HG02759 (cell line): Measurements from ENCODE around the gene RBFOX2.
"Not testable (repeated sequence)": the region's sequence is repeated elsewhere in the genome, so short reads cannot be mapped to it uniquely, and the experiment has no call there.

ENCODE experiments used
- ATAC-seq: cut with Tn5 transposase; IDR thresholded peaks from one replicate; pipeline ENCODE4 v1.9.1; 2021; ENCODE audit warnings: mild to moderate bottlenecking, moderate library complexity; ENCODE audit not compliant: unreplicated experiment

Gene RBFOX2

DNA sequence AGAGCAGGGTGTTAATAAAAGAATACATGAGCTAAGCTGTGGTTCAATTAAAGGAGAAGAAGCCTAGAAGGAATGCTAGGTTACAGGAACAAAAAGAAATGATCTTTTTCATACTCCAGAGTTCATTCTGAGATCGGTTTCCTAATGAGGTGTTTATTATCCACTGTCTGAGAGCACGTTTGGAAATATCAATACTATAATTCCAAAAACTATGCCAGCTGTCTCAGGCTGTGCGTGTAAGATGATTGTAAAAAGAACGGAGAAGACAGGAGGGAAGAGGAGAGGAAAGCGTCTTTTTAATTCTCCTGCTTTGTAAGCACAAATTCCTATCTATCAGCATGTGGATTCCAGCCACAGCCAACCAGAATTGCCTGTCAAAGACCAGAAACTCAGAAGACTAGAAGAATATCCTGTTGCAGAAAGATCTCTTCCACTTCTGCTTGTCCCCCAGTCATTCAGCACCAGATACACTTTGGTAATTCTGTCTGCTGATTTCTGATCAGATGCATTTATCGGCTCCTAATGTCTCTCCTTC, 285.2 kb downstream of the RBFOX2 start:
- no peak for ATAC-seq

DNA sequence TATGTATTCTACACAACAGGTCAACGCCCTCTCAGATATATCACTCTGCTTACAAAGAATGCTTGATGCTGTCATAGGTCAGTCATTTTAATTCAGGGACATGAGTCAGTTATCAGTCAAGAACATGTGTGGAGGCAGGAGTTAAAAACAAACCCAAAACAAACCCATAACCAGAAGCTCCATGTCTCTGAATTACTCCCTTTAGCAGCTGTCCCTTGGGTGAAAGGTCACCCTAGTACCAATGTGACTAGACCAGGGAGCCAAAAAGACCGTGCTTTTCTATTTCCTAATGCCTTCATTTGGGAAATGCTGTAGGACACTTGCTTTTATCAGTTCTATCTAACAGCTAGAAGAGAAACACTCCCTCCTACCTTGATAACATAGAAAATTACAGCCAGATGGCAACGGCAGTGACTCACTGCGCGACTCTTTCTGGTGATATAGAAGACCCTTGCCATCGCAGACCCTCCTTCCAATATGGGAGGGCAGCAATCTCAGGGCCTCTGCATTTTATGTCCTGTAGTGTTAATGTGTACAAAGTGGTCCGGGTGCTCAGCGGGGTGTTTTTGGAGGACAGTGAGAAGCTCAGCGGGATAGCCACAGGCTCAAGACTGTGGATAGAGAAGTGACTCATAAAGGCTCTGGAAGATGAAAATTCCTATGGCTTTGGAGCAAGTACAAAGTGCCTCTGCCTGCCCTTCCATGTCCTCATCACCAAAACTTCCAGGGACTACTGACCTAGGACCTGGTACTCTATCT, 286.1 kb downstream of the RBFOX2 start:
- no peak for ATAC-seq

DNA sequence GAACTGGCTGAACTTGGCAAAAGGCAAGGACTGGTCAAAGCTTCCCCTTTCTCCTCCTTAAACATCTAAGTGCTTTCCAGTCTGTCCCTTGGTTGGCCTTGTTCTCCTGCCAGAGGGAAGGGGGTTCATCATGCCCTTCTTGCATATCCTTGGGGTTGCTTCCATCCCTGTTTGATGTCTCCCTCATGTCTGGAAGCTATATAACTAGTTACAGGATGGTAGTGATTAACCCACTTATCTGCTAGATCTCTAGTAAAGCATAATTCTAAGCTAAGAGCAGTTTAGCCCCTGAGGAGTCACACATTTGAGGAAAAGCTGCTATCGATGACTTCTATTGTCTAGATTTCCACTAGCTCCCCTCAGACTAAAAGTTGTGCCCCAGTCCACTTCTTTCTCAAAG, 288.0 kb downstream of the RBFOX2 start:
- no peak for ATAC-seq

DNA sequence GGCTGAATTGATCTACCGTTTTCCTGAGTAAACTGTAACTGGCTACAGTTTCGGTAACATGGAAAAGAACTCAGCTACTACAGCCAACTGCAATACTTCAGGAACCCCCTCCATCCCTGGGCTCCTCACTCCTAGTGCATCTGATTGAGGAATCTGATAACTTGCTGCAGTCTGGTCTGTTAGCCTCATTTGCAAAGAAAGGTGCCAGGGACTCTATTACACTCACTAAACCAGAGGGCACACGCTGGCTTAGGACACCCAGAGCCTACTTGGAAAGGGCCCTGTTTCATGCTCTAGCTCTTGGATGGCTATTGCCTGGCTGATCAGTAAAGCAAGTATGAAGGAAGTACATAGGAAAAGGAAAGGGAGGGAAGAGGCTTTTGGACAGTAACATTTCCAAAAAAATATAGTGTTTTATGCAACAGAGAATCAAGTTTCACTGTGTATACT, 288.7 kb downstream of the RBFOX2 start:
- ATAC-seq = no peak

DNA sequence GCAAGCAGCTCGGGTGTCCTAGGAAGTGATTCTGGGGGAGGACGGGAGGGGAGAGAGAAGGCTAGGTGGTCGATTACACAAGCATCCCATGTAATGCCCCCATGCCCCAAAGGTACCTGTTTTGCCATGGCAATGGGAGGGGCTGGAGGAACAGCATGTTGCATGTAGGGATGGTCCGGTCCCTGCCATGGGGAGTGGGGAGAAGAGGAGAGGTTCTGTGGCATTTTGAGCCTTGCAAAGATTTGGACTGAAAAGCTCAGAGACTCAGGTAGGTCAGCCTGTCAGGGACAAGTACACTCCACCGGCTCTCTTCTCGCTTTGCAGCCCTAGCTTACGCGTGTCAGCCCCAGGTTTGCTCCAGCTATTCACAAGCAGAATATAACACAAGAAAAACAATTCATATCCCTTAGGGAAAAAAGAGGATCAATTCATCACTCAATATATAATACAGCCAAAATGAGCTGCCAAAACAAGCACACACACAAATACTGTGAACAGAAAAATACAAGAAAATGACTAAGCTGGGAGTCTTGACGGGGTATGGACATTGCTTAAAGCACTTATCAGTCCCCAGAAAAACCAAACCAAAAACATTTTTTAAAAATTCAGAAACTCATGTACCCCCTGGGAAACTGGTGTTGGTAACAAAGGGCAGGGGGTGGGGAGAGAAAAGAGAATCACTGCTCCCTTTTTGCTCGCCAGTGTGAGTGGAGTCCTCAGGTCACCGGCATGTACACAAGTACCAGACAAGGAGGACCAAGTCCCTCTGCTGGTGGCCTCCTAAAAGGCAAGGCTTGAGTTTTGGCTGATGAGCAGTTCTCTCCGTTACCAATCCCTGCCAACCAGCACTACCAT, 289.3 kb downstream of the RBFOX2 start:
- no peak for ATAC-seq

DNA sequence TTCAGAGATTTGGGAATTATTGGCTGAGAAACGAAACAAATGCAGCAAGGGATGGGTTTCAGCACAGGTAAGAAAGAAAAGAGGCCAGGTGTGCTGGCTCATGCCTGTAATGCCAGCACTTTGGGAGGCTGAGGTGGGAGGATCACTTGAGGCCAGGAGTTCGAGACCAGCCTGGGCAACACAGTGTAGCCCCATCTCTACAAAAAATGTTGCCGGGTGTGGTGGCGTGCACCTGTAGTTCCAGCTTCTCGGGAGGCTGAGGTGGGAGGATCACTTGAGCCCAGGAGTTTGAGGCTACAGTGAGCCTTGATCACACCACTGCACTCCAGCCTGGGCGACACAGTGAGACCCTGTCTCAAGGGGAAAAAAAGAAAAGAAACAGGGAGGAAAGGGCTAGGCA, 290.7 kb downstream of the RBFOX2 start:
- not testable (repeated sequence) for ATAC-seq

DNA sequence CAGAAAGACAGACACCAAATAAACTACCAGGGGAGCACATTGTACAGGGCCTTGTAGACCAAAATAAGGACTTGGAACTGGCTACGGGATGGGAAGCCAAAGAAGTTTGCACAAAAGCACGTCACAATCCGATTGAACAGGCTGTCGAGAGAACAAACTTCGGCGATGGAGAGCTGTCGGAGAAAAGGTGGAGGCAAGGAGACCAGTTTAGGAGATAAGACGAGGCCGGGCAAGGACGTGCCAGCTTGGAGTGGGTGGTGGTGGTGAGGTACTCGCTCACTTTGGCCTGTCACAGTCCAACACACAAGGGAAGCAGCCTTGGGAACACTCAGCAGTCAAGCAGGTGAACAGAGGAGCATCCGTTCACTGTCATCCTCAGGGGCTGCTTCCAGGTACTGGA, 291.9 kb downstream of the RBFOX2 start:
- ATAC-seq = no peak

DNA sequence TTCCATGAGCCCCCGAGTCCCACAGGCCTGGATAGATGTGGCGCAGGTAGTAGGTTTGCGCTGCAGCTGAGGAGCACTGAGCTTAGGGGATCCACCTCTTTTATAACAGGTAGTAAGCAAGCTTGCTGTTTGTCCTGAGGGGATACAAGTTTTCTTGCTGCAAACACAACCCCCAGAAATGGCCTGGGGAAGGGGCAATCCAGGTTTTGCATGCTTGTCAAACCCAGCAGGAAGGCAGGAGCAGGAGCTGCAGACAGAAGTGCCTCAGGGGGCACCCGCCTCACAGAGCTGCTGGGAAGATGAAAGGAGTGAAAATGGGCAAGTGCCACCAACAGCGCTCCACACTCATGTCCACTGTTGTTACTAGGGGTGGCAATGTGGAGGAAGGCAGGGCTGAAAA, 292.5 kb downstream of the RBFOX2 start:
- no peak for ATAC-seq

DNA sequence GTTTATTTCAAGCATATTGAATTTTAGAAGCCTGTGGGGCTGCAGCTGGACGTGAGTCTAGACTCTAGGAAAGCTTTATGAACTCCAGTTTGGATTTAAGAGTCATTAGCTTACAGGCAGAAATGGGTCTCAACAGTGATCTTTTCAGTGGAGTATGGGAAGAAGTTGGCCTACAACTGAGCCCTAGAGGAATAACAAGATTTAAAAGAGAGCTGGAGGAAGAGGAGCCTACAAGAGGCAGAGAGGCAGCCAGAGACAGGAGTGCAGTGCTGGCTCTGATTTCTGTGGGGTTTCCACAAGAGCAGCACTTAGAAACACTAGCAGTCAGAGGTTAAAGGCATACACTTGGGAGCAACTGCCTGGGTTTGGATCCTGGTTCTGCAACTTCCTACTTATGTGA, 293.1 kb downstream of the RBFOX2 start:
- ATAC-seq = no peak

DNA sequence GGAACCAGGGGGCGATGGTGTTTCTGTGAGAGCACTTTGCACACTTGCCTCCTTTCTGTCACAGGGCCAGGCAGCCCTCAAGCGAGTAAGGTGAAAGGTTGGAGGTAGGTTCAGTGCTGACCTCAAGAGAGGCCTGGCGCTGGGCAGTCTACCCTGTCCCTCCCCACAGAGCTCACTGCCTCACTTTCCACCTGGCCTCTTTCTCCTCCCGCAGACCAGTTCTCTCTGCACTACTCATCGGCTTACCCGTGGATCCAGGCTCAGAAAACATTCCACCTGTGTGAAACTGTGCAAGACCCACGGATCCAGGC, 294.2 kb downstream of the RBFOX2 start:
- no peak for ATAC-seq

DNA sequence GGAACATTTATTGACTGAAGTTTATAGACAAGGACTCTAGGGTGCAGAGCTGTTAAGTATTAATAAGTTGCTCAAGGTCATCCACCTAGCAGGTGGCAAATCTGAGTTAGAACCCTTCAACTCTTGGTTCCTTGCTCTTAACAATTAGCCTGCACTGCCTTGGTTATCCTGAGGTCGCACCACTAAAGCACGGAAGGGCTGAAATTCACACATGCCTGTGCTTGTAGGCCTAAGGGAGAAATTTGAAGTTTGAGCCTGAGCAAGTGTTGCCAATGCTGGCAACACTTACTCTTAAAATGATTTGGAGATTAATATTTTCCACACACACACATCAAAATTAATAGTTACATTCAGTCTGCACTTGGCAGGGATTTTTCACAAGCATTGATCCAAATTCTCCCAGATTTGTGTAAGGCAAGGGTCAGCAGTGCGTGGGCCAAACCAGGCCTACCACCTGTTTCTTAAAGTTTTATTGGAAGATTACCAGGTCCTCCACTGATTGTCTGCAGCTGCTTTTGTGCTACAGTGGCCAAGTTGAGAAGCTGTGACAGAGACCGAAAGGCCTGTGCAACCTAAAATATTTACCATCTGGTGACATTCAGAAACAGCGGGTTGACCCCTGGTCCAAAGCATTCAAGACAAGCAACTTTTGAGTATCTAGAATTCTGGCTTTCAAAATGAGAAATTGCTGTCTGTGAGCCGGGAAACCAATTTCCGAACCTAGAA, 294.7 kb downstream of the RBFOX2 start:
- no peak for ATAC-seq

DNA sequence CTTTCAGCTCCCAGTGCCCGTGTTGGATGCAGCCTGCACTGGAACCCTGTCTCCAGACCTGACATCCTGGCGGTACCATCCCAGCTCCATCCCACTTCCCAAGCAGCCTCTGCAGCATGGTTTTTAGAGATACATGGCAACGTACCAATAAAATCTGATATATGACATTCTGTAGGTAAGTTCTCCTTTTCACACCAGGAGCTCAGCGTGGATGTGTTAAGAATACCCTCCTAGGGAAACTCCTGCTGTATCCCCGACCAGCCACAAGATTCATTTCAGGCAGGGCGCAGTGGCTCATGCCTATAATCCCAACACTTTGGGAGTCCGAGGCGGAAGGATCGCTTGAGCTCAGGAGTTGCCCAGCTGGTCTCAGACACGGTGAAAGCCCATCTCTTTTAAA, 295.6 kb downstream of the RBFOX2 start:
- no peak for ATAC-seq

DNA sequence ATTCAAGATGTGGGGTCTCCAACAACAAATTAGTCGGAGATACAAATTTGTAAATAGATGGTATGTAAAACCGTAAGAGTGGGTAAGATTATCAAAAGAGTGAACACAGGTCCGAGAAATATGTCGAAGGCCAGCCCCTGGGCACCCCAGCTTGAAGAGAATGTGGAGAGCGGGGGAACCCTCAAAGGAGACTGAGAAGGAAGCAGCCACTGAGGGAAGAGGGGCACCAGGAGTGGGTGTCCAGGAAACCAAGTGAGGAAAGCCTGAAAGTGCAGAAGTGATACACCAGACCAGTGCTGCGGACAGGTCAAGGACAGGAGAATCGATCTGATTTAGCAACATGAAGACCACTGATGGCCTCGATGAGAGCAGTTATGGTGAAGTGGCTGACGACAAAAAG, 296.5 kb downstream of the RBFOX2 start:
- no peak for ATAC-seq

DNA sequence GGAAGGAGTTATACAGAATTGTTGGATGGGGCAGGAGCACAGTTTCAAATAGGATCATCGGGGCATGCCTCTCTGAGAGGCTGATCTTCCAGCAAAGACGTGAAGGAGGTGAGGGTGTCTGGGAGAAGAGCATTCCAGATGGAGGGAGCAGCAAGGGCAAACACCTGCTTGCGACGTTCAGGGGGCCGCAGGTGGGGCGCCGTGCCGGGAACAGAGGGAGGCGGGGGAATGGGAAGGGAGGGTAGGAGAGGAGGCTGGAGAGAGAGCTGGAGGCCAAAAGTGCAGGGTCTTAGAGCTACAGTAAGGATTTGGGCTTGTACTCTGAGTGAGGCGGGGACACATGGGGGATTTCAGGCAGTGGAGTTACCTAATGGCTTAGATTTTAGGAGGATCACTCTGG, 297.3 kb downstream of the RBFOX2 start:
- no peak for ATAC-seq

DNA sequence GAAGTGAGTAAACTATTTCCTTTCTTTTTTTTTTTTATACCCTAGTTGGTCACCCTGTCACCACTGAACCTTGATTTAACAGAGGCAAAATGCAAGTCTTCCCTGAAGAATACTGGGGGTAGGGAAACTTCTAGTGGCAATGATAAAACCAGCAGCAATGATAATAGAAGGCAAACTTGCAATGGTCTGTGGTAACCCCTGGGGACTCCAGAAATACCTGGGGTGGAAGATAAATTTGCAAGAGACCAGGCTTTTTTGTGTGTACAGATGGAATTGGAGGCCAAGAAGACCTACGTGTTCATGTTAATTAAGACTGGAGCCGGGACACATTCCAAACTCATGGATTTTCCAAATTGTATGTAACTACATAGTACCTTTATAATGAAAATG, 299.3 kb downstream of the RBFOX2 start:
- ATAC-seq = no peak

DNA sequence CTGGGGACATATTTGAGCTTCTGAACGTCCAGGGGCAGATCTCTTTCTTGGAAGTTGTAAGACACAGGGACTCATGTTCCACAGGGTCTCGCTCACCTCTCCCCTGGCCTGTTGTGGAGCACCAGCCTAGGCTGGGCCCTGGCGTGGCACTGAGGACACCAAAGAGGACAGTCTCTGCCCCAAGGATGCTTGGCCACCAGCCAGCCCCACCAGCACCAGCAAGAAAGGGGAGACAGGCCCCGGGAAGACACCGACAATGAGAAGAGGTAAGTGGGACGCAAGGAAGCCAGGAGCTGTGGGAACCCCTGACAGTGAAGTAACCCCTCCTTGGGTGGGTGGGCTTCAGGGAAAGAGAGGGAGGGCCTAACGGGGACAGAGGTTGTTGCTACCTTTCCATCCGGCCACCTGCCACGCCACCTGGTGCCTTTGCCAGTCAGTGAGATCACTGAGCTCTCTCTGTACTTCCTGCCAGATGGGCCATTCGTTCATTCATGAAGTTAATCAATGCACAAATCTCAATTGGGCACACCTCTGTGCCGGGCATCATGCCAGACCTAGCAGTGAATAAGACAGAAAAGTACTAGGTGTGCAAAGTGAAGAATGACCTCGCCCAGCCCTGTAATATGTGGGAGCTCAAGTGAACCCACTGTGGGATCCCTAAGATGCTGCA, 299.9 kb downstream of the RBFOX2 start:
- ATAC-seq = no peak

DNA sequence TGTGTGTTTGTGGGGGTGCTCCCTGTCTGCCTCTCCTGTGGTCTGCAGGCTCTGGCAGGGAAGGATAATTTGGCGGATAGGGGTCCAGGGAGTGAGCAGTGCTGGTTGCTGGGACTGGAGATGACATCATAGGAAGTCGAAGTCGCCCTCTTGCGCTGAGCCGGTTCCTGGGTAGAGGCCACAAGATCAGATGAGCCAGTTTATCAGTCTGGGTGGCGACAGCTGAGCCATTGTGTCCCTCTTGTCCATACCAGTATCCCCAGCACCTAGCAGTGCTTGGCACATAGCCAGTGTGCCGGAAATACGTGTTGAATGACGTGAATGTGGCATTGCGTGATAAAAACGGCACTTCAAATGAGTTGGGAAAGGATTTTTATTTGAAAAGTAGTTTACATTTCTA, 301.2 kb downstream of the RBFOX2 start:
- no peak for ATAC-seq

DNA sequence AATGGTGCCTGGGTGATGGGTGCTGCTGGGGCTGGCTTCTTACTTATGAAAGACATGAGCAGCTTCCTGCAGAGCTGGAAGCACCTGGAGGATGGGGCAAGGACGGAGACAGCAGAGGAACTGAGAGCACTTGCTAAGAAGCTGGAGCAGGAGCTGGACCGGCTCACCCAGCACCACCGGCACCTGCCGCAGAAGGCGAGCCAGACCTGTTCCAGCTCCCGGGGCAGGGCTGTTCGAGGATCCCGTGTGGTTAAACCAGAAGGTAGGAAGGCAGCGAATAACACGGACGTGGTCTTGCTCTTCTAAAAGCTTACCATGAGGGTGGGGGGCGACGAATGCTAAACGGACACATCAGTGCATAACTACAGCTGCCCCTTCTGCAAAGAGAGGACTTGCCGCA, 301.7 kb downstream of the RBFOX2 start:
- no peak for ATAC-seq

DNA sequence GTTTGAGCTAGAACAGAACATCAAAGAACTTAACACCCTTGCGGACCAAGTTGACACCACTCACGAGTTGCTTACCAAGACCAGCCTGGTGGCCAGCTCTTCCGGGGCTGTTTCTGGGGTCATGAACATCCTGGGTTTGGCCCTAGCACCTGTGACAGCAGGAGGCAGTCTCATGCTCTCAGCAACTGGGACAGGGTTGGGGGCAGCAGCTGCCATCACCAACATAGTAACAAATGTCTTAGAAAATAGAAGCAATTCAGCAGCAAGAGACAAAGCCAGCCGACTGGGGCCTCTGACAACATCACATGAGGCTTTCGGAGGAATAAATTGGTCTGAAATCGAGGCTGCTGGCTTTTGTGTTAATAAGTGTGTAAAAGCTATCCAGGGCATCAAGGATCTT, 302.2 kb downstream of the RBFOX2 start:
- no peak for ATAC-seq

DNA sequence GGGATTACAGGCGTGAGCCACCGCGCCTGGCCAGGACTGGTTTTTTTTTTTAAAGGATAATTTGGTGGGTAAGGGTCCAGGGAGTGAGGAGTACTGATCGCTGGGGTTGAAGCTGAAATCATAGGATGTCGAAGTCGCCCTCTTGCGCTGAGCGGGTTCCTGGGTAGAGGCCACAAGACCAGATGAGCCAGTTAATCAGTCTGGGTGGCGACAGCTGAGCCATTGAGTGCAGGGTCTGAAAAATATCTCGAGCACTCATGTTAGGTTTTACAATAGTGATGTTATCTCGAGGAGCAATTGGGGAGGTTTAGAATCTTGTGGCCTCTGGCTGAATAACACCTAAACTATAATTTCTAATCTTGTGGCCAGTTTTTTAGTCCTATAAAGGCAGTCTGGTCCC, 303.1 kb downstream of the RBFOX2 start:
- ATAC-seq = no peak

DNA sequence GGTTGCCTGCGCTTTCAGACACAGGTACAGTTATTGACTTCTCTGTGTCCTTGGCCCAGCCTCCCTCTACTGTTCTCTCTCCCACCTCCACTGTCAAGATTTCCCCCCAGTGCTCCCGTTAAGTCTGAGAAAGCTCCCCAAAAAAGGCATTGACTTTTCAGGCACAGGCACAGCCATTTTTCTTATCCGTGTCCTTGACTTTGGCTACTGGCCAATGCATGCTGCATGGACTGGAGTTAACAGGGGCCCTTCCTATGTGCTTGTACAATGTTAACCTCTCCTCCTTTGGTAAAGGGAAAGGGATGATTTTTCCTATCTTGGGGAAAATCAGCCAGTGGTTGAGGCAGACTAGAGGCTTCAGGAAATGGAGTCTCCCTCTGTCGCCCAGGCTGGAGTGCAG, 306.7 kb downstream of the RBFOX2 start:
- ATAC-seq = no peak
